Loucy (cell line): ENCODE measurements around the gene BCAS1.

Source experiments
- H2AFZ ChIP-seq: fragments of 200-600 bp; sonication (generic); 2 replicates; pipeline ENCODE4 v1.6.0; 2016; ENCODE audit warnings: antibody characterized with exemption, mild to moderate bottlenecking, low read length, moderate library complexity
- H3F3A ChIP-seq: fragments of 200-600 bp; 2 replicates; pipeline ENCODE4 v1.6.0; 2016; ENCODE audit warnings: antibody characterized with exemption, low read depth, mild to moderate bottlenecking
- H3K27me3 ChIP-seq: fragments of 200-600 bp; sonication (generic); 2 replicates; pipeline ENCODE4 v1.6.1; 2014; ENCODE audit warnings: low read length, mild to moderate bottlenecking; ENCODE audit not compliant: insufficient read depth, poor library complexity, severe bottlenecking
- H3K36me3 ChIP-seq: fragments of 200-600 bp; sonication (generic); 2 replicates; pipeline ENCODE4 v1.6.1; 2016; ENCODE audit warnings: low read length; ENCODE audit not compliant: insufficient read depth
- H3K4me1 ChIP-seq: fragments of 200-600 bp; sonication (generic); 2 replicates; pipeline ENCODE4 v1.5.1; 2014; ENCODE audit warnings: low read length, mild to moderate bottlenecking; ENCODE audit not compliant: insufficient read depth, poor library complexity, severe bottlenecking
- H3K4me2 ChIP-seq: fragments of 200-600 bp; sonication (generic); 2 replicates; pipeline ENCODE4 v1.6.0; 2014; ENCODE audit warnings: antibody characterized with exemption, low read length, low read depth, mild to moderate bottlenecking; ENCODE audit not compliant: poor library complexity, severe bottlenecking
- H3K4me3 ChIP-seq: fragments of 200-600 bp; sonication (generic); 2 replicates; pipeline ENCODE4 v1.5.1; 2014; ENCODE audit warnings: low read length, mild to moderate bottlenecking, mixed read lengths; ENCODE audit not compliant: poor library complexity, severe bottlenecking
- H3K79me2 ChIP-seq: fragments of 200-600 bp; sonication (generic); 2 replicates; pipeline ENCODE4 v1.6.1; 2014; ENCODE audit warnings: low read length; ENCODE audit not compliant: insufficient read depth
- H3K9ac ChIP-seq: fragments of 200-600 bp; sonication (generic); 2 replicates; pipeline ENCODE4 v1.6.0; 2014; ENCODE audit warnings: mild to moderate bottlenecking, low read depth, low read length, moderate library complexity; ENCODE audit not compliant: poor library complexity, severe bottlenecking
- H3K9me2 ChIP-seq: fragments of 200-600 bp; sonication (generic); replicated peaks from 2 replicates; pipeline ENCODE4 v1.6.1; 2016; ENCODE audit warnings: low read depth, low read length, mixed read lengths
- H3K9me3 ChIP-seq: fragments of 200-600 bp; sonication (generic); 2 replicates; pipeline ENCODE4 v1.6.1; 2014; ENCODE audit warnings: mild to moderate bottlenecking, antibody characterized with exemption, low read length, low read depth; ENCODE audit not compliant: insufficient read depth
- H4K20me1 ChIP-seq: fragments of 200-600 bp; sonication (generic); 2 replicates; pipeline ENCODE4 v1.6.0; 2014; ENCODE audit warnings: antibody characterized with exemption, low read length, mild to moderate bottlenecking; ENCODE audit not compliant: insufficient read depth, poor library complexity, severe bottlenecking
- EZH2phosphoT487 ChIP-seq: fragments of 200-600 bp; IDR thresholded peaks from 2 replicates; pipeline ENCODE4 v1.6.1; 2018; ENCODE audit warnings: antibody characterized with exemption, mild to moderate bottlenecking, moderate library complexity, borderline replicate concordance
- TF ChIP-seq, protein P1 (sequence below): fragments of 200-600 bp; sonication (generic); conservative IDR thresholded peaks from 2 replicates; pipeline ENCODE4 v1.5.1; 2014; ENCODE audit warnings: mild to moderate bottlenecking, antibody characterized with exemption, low read length

Gene BCAS1

DNA sequence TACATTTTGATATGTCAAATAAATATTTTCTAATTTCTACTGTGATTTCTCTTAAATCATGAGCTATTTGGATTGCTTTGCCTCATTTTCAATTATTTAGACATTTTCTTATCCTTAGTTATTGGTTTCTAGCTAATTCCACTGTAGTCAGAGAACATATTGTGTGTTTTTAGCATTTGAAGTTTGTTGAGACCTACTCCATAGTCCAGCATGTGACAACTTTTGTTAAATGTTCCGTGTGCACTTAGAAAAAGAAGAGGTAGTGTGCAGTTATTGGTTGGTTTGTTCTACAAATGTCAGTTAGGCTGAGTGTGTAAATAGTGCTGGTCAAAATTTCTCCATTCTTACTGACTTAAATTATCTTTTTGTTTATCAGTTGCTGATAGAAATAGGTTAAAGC, 138.8 kb downstream of the BCAS1 start:
- Histone ChIP-seq H3K9me3 (no peaks in the 10 kb centered on the region), H3K4me1 (peaks cover 56% of the 10 kb centered on the region), H3K9me2 (no peaks in the 10 kb centered on the region), H3K4me2 (no peak overlapping the region), H3F3A (peaks cover 7% of the 10 kb centered on the region), H3K4me3 (no peak overlapping the region), H3K9ac (no peak overlapping the region), H3K79me2 (no peaks in the 10 kb centered on the region), H2AFZ (peak overlapping the region; percentile 44; the same call in 1 of the 2 replicates), H3K27me3 (no peaks in the 10 kb centered on the region), H3K36me3 (no peaks in the 10 kb centered on the region), H4K20me1 (no peaks in the 10 kb centered on the region)
- TF ChIP-seq, protein P1, sequence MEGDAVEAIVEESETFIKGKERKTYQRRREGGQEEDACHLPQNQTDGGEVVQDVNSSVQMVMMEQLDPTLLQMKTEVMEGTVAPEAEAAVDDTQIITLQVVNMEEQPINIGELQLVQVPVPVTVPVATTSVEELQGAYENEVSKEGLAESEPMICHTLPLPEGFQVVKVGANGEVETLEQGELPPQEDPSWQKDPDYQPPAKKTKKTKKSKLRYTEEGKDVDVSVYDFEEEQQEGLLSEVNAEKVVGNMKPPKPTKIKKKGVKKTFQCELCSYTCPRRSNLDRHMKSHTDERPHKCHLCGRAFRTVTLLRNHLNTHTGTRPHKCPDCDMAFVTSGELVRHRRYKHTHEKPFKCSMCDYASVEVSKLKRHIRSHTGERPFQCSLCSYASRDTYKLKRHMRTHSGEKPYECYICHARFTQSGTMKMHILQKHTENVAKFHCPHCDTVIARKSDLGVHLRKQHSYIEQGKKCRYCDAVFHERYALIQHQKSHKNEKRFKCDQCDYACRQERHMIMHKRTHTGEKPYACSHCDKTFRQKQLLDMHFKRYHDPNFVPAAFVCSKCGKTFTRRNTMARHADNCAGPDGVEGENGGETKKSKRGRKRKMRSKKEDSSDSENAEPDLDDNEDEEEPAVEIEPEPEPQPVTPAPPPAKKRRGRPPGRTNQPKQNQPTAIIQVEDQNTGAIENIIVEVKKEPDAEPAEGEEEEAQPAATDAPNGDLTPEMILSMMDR, result no peak
- no peak for TF ChIP-seq EZH2phosphoT487

DNA sequence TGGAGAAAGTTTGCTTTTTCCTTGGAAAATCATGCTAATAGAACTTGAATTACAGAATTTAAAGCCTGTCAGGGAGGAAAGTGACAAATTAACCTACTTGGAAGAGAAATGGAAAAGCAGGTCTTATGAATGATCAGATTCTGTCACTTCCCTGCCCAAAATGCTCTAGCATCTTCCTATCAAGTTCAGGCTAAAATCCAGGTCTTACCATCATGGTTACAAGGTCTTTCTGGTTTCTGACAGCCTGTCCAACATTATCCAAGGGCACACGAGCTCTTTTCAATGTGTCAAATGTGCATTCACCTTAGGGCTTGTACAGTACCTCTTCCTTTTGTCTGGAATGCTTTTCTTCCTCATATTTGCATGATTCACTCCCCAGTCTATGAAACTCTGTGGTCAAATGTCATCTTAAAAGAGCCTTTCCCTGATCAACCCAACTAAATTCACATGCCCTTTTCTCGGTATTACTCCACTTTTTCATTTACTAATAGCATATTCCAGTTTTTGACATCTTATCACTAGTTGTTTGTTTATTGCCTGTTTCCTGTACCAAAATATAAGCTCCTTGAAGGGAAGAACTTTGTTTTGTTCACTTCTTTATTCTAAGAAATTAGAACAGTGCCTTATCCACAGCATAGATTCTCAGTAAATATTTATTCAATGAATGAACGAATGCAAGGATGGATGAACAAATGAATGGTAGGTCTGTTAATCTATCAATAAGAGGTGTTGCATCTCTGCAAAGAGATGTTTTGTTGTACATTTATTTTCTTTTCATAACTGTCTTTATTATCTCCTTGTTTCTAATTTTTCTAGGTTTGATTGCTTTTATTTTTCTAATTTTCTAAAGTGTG, 139.5 kb downstream of the BCAS1 start:
- peak overlapping the region; percentile 7 for H3K4me2 ChIP-seq

DNA sequence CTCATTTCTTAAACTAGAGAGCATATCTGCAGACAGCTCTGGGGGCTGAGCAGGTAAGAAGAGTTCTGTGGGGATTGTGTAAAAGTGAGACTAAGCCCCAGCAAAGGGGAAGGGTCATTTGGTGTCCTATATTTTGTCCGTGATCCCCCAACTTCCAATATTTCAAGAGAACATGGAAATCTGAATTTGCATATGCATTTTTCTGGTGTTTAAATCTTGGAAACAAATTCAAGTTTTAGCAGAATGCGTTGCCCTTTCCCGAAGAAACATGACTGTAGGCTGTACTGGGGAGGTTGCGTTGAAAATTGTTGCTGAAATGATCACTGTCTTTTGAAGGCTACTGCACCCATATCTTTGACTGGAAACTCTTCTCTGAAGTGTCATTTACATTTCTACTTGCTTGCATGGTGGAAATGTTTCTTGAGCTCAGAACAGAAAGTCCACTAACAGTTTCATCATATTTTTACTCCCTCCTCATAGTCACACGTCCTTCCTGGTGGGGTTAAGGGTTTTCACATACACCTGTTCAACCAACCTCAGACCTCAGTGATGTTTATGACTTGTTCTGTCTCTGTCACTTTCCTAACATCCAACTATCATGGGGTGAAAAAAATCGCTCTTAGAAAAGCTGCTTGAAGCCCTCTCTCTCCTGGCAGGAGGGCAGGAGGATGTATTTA, 140.3 kb downstream of the BCAS1 start:
- Histone ChIP-seq H3K4me1 (peaks cover 53% of the 10 kb centered on the region), H3K4me3 (no peak overlapping the region), H3K9me2 (no peaks in the 10 kb centered on the region), H3K4me2 (peak overlapping the region; percentile 7), H3F3A (peaks cover 5% of the 10 kb centered on the region), H3K9ac (no peak overlapping the region), H2AFZ (peak overlapping the region; percentile 37), H3K27me3 (no peaks in the 10 kb centered on the region), H3K9me3 (no peaks in the 10 kb centered on the region), H3K36me3 (no peaks in the 10 kb centered on the region), H3K79me2 (no peaks in the 10 kb centered on the region), H4K20me1 (no peaks in the 10 kb centered on the region)
- TF ChIP-seq, protein P1, result no peak
- no peak for TF ChIP-seq EZH2phosphoT487

More for the DNA sequence above, 139.5 kb downstream of the BCAS1 start:
- peaks cover 7% of the 10 kb centered on the region for H3F3A ChIP-seq
- H3K4me3 ChIP-seq, result no peak overlapping the region
- no peaks in the 10 kb centered on the region for H3K79me2 ChIP-seq
- H4K20me1 ChIP-seq, result no peaks in the 10 kb centered on the region
- no peaks in the 10 kb centered on the region for H3K36me3 ChIP-seq
- H2AFZ ChIP-seq, result peak overlapping the region; percentile 37; the same call in 1 of the 2 replicates
- H3K27me3 ChIP-seq, result no peaks in the 10 kb centered on the region
- no peak overlapping the region for H3K9ac ChIP-seq
- H3K9me2 ChIP-seq, result no peaks in the 10 kb centered on the region
- peaks cover 59% of the 10 kb centered on the region for H3K4me1 ChIP-seq
- TF ChIP-seq EZH2phosphoT487, result no peak
- TF ChIP-seq, protein P1, result no peak
- H3K9me3 ChIP-seq, result no peaks in the 10 kb centered on the region
